ENCODE data around the gene LPP. TPM values are rescaled to one million over a fixed set of nuclear protein-coding genes. Genes with fewer than 3 reads are reported as not detected.

The LPP gene
- total RNA-seq, 3 donors from 2014 or later = 15.5 to 19.2 (median 16.5) TPM

DNA sequence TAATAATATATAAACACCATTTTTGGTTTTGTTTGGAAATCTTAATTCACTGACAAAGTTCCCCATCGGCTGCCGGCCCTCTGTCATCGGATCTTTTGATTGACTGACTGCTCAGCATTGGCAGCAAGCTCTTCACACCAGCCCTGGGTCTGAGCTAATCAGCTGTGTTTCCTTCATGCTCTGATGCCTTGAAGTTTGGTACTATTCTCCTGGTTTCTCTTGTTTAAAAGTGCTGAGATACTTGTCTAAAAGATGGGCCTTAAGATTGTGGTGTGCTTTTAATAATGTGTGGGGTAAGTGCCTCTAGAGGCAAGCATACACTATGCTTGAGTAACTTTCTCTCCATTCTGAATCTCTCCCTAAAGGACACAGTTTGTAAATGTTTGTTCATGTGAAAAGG, 602.3 kb downstream of the LPP start:
- H3K36me3 Mint-ChIP-seq (ENCODE audit: insufficient read depth) = peaks cover 14% of the 10 kb centered on the region
- peaks cover 15% of the 10 kb centered on the region for H3K4me1 Mint-ChIP-seq (ENCODE audit: low read depth)
- DNase-seq (no peak), ATAC-seq (no peak)
- H3K27me3 Mint-ChIP-seq (ENCODE audit: low read depth) = no peaks in the 10 kb centered on the region
- no peaks in the 10 kb centered on the region for H3K9me3 Mint-ChIP-seq
- H3K4me3 Mint-ChIP-seq = no peak overlapping the region

DNA sequence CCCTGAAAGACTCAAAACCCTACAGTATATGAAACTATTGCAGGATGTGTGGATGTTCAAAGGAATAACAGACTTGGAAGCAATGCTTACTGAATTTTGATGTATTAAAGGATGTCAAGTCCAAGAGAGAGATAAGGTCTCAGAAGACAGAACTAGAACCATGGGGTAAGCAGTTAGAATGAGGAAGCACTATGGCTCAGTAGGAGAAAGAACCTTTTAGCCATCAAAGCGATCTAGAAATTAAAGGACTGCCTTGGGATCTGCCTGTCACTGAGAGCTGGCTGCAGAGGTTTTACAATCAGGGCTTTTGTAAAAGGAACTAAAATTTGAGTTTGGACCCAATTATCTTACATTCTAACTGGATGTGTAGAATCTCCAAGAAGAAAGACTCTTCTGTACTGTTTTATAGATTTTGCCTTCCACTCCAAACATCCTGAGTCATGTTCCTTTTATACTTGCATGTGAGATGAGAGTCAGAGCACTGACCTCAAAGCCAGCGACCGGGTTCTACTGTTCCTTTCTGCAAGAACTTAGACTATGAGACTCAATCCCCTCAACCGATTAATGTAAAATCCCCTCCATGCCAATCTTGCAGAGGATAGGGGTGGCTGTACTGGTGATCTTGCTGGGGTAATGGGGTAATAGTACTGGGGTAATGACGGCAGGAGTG, 605.5 kb downstream of the LPP start:
- H3K4me3 Mint-ChIP-seq = no peak overlapping the region
- H3K9me3 Mint-ChIP-seq = no peaks in the 10 kb centered on the region
- ATAC-seq (no peak), DNase-seq (no peak)
- no peaks in the 10 kb centered on the region for H3K4me1 Mint-ChIP-seq (ENCODE audit: low read depth)
- no peaks in the 10 kb centered on the region for H3K27me3 Mint-ChIP-seq (ENCODE audit: low read depth)
- H3K36me3 Mint-ChIP-seq (ENCODE audit: insufficient read depth) = peaks cover 15% of the 10 kb centered on the region

DNA sequence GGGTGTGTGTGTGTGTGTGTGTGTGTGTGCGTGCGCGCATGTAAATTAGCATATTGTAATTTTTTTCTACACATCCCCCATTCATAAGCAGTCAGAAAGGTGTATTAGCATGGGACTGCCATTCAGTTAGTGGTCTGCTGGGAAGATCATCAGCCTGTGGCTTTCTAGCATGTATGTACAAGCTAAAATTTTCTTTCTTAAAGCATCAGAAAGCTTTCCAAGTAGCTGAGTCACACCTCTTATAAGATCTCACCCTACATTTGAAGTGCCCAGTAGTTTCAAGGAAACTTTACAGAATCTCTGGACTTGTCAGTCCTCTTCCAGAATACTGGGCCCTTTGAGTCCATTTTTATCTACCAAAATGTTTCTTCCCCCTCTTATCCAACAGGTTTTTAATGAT, 606.5 kb downstream of the LPP start:
- Mint-ChIP-seq H3K36me3 (ENCODE audit: insufficient read depth) (peaks cover 15% of the 10 kb centered on the region), H3K4me1 (ENCODE audit: low read depth) (no peaks in the 10 kb centered on the region), H3K9me3 (no peaks in the 10 kb centered on the region), H3K27me3 (ENCODE audit: low read depth) (no peaks in the 10 kb centered on the region), H3K4me3 (no peak overlapping the region)
- ATAC-seq (no peak), DNase-seq (no peak)

DNA sequence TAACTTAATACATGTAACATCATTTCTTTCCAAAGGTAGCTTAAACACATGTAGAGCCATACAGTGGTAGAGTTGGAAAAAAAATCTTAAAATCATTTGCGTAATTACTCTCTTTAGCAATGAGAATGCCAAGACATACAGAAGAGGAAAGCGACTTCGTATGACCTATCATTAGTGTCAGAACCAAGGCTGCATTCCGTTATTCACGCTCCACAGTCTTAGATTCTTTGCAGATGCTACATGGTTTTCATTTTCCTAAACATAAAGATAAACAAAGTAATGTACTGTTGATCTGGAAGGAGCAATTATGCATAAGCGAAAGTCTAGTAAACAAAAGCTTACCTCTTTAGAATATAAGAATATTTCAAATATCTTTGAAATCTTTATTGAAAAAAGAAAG, 607.5 kb downstream of the LPP start:
- peaks cover 15% of the 10 kb centered on the region for H3K36me3 Mint-ChIP-seq (ENCODE audit: insufficient read depth)
- DNase-seq (no peak), ATAC-seq (no peak)
- no peaks in the 10 kb centered on the region for H3K27me3 Mint-ChIP-seq (ENCODE audit: low read depth)
- H3K4me1 Mint-ChIP-seq (ENCODE audit: low read depth) = no peaks in the 10 kb centered on the region
- no peak overlapping the region for H3K4me3 Mint-ChIP-seq
- H3K9me3 Mint-ChIP-seq = no peaks in the 10 kb centered on the region

DNA sequence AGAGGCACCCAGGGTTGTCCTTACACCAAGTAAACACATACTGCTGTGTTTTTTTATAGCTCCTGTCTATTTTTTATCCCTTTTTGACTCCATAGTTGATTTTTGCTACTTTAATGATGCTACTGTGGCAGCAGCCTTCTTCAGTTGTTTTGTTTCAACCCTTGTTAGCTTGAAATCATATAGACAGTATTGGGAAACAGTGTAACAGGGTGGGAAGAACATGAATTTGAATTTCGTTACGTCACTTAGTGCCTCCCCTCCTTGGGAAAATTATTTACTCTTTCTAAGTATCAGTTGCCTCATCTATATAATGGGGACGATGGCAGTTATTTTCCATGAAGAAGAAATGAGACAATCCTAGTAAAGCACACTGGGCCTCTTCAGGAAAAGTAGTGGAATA, 608.0 kb downstream of the LPP start:
- no peaks in the 10 kb centered on the region for H3K4me1 Mint-ChIP-seq (ENCODE audit: low read depth)
- H3K9me3 Mint-ChIP-seq = no peaks in the 10 kb centered on the region
- H3K27me3 Mint-ChIP-seq (ENCODE audit: low read depth) = no peaks in the 10 kb centered on the region
- DNase-seq (no peak), ATAC-seq (no peak)
- H3K4me3 Mint-ChIP-seq = no peak overlapping the region
- peaks cover 14% of the 10 kb centered on the region for H3K36me3 Mint-ChIP-seq (ENCODE audit: insufficient read depth)

DNA sequence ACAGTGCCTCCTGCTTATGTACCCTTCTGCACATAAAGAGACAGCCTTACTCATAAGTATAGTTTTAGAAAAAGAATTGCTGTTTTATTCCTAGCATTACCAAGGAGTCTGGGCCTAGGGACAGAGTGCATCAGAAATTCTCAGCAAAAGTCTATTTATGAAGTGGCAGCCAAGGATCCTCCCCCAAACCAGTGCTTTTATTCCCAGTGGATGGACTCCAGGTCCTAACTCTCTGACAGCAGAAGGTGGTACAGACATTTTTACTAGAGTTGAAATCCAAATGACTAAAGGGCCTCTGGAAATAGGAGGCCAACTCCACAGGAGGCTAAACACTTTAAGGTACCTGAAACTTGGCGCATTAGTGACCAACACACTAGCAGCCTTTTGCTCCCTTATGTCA, 610.7 kb downstream of the LPP start:
- no peaks in the 10 kb centered on the region for H3K4me1 Mint-ChIP-seq (ENCODE audit: low read depth)
- H3K4me3 Mint-ChIP-seq = no peak overlapping the region
- DNase-seq = no peak
- H3K36me3 Mint-ChIP-seq (ENCODE audit: insufficient read depth) = peaks cover 13% of the 10 kb centered on the region
- H3K9me3 Mint-ChIP-seq = no peaks in the 10 kb centered on the region
- H3K27me3 Mint-ChIP-seq (ENCODE audit: low read depth) = no peaks in the 10 kb centered on the region
- no peak for ATAC-seq

DNA sequence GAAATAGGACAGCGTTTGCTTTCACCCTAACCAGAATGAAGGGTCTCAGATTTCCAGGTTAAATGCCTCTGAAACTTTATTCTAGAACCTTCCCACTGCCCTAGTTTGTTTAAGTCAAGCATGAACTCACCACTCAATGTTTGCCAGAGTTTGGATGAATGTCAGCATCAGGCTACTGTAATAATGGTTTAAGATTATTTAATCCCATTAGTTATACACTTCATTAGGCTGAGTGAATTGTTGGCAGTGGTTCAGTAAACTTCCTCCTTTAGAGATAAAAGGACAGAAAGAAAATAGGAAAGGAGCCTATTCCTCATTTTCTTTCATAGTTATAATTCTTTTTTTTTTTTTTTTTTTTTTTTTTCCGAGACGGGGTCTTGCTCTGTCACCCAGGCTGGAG, 615.9 kb downstream of the LPP start:
- no peaks in the 10 kb centered on the region for H3K9me3 Mint-ChIP-seq
- no peaks in the 10 kb centered on the region for H3K27me3 Mint-ChIP-seq (ENCODE audit: low read depth)
- H3K4me1 Mint-ChIP-seq (ENCODE audit: low read depth) = no peaks in the 10 kb centered on the region
- peaks cover 7% of the 10 kb centered on the region for H3K36me3 Mint-ChIP-seq (ENCODE audit: insufficient read depth)
- no peak for ATAC-seq
- no peak for DNase-seq
- no peak overlapping the region for H3K4me3 Mint-ChIP-seq

DNA sequence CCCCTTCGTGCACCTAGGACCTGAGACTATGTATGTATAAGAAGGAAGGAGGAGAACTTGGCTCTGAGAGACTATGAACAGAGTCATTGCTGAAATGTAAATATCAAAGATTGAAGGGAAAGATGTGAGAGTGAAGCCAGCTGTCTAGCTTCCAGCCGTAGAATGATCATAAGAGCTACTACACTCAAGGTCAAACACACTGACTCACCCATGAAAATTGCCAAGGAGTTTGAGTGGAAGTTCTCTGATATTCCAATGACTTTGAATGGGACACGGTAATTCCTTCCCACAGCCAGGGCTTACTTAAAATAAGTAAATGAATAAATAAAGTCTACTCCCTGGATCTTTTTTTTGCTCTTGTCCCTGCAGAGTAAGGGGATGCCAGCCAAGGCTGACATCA, 618.9 kb downstream of the LPP start:
- DNase-seq (no peak), ATAC-seq (no peak)
- Mint-ChIP-seq H3K4me3 (no peak overlapping the region), H3K36me3 (ENCODE audit: insufficient read depth) (peaks cover 8% of the 10 kb centered on the region), H3K4me1 (ENCODE audit: low read depth) (no peaks in the 10 kb centered on the region), H3K27me3 (ENCODE audit: low read depth) (no peaks in the 10 kb centered on the region), H3K9me3 (no peaks in the 10 kb centered on the region)

DNA sequence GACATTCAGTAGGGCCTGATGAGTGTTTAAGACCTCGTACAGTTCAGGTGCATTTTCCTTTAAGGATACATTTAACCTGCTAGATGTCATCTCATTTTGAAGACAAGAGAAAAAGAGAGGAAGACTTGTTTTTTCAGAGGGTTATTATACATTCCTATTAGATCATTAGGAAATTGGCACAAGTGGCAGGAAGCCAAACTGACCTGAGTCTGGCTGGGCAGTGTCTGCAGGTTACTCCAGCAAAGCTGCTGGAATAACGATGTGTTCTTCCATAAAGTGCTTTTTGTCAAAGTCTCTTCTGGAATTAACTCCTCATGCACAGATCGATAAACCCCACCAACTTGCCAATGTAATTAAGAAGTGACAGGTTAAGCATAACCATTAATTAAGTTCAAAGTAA, 621.5 kb downstream of the LPP start:
- no peak for ATAC-seq
- Mint-ChIP-seq H3K36me3 (ENCODE audit: insufficient read depth) (peaks cover 8% of the 10 kb centered on the region), H3K9me3 (no peaks in the 10 kb centered on the region), H3K4me1 (ENCODE audit: low read depth) (no peaks in the 10 kb centered on the region), H3K4me3 (no peak overlapping the region), H3K27me3 (ENCODE audit: low read depth) (no peaks in the 10 kb centered on the region)
- DNase-seq = no peak

DNA sequence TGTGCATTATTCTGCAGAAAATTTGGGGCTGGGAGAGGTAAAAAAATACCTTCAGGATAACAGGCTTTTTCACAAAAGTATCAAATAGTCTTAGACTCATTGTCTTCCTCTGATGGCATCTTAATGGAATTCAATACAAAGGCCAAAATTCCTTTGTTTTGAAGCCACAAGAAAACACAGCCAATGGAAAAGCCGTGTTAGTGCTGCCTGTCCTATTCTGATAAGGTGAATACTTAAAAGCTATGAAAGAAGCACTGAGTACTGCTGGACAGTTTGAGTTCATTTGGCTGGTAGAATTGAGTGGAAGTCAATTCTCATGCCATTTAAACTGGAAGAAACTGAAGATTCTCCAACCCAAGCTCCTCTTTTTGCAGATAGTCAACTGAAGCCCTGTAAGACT, 622.5 kb downstream of the LPP start:
- Mint-ChIP-seq H3K9me3 (no peaks in the 10 kb centered on the region), H3K4me1 (ENCODE audit: low read depth) (no peaks in the 10 kb centered on the region), H3K27me3 (ENCODE audit: low read depth) (no peaks in the 10 kb centered on the region), H3K4me3 (no peak overlapping the region), H3K36me3 (ENCODE audit: insufficient read depth) (peaks cover 17% of the 10 kb centered on the region)
- DNase-seq = no peak
- no peak for ATAC-seq

DNA sequence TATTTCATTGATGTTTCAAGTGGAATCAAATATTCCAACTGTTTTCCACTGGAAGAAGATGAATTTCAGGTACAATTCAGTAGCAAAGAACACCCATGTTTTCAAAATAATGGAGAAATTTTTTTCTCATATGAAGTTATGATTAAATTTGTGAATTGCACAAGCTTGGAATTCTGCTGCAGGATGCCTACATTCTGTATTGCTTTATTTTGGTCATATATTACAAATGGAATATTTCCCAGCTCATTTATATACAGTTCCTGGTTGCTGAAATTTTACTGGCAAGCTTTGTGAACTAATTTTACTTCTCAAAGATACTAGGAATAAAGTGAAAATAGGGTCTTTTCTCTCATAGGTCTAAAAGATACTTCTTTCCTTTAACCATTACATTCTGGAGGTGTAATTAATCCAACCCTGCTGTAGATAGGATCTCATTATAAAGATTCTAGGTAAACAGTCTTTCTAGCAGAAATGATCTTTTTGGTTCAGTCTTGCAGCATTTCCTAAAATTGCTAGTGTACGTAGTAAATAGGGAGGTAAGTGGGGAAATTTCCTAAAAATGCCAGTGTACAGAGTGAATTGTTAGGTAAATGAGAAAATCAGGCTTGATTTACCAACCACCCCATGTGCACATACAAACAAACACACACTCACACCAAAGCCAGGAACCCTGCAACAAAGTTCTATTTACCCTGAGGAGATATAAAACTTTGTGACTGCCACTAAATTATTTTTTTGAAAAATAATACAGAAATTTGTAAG, 624.3 kb downstream of the LPP start:
- no peak for ATAC-seq
- DNase-seq = no peak

DNA sequence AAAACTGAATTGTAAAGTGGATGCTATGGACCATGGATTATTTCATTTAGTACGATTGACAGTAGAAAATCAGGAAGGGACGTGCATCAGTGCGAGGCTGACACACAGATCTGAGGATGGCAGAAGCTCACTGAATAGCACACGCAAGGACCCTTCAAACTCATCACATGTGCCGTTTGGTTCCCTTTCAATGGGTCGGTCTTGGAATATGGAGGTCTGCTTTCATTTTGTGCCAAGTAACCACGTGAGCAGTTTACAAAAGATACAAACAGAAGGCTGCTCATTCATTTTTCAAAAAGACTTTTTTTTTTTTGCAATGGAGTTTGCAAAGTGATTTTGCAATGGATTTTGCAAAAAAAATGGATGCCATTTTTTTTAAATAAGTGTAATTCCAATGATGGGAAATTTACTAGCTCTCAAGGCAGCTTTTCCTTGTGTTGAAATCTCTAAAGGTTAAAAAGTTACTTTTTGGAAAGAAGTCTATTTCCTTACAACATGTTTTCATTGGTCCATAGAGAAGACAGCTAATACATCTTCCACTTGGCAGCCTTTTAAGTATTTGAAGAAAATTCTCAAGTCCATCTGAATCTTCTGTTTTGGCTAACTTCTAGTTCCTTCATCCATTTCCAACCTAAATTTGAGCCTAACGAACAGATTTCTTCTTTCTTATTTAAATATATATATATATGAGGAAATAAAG, 625.5 kb downstream of the LPP start:
- no peak overlapping the region for H3K4me3 Mint-ChIP-seq
- ATAC-seq = no peak
- H3K36me3 Mint-ChIP-seq (ENCODE audit: insufficient read depth) = peaks cover 11% of the 10 kb centered on the region
- DNase-seq = no peak
- H3K9me3 Mint-ChIP-seq = no peaks in the 10 kb centered on the region
- no peaks in the 10 kb centered on the region for H3K27me3 Mint-ChIP-seq (ENCODE audit: low read depth)
- H3K4me1 Mint-ChIP-seq (ENCODE audit: low read depth) = peaks cover 8% of the 10 kb centered on the region

More for the DNA sequence above, 624.3 kb downstream of the LPP start:
- Mint-ChIP-seq H3K36me3 (ENCODE audit: insufficient read depth) (peaks cover 13% of the 10 kb centered on the region), H3K9me3 (no peaks in the 10 kb centered on the region), H3K4me1 (ENCODE audit: low read depth) (peaks cover 8% of the 10 kb centered on the region), H3K27me3 (ENCODE audit: low read depth) (no peaks in the 10 kb centered on the region), H3K4me3 (no peak overlapping the region)

DNA sequence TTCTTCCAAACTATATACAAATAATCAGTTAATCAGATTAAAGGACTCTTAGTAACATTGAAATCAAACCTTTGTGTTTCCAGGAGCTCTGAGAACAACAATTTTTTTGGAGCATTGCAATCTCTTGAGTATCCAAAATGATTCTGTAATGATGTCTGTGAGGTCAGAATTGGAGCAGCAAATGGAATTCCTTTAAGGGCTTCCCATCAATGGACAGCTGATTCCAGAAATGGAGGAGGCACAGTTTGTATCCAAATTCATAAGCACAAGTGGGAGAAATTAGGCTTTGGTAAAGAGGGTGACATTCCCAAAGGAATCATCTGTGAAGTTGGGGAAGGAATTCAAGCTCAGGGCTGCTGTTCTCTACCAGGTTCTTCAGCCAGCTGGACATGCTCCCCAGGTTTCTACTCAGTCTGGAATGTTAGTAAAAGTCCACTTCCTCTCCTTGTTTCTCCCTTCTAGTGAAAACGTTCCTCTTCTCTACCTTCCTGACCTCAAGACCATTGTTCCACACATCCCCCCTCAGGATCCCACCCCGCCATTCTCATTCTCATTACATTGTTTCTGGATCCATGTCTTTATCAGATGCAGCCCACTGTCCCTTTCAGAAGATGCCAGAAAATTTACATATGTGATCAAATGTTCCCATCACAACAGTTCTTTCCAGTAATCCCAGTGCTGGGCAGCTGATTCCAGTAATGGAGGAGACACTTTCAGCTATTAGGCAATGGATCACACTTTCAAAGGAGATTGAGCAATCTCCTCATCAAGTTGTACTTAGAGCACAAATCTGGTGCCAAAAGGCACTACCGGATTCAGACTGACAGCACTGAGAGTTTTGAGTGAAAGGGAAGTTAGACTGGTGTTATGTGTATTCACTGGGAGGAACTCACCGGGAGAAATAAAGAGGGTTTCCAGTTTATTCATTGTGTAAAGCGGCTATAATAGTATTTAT, 626.5 kb downstream of the LPP start:
- Mint-ChIP-seq H3K27me3 (ENCODE audit: low read depth) (no peaks in the 10 kb centered on the region), H3K4me1 (ENCODE audit: low read depth) (peaks cover 8% of the 10 kb centered on the region), H3K36me3 (ENCODE audit: insufficient read depth) (peaks cover 11% of the 10 kb centered on the region), H3K4me3 (no peak overlapping the region), H3K9me3 (no peaks in the 10 kb centered on the region)
- ATAC-seq = no peak
- DNase-seq = no peak

DNA sequence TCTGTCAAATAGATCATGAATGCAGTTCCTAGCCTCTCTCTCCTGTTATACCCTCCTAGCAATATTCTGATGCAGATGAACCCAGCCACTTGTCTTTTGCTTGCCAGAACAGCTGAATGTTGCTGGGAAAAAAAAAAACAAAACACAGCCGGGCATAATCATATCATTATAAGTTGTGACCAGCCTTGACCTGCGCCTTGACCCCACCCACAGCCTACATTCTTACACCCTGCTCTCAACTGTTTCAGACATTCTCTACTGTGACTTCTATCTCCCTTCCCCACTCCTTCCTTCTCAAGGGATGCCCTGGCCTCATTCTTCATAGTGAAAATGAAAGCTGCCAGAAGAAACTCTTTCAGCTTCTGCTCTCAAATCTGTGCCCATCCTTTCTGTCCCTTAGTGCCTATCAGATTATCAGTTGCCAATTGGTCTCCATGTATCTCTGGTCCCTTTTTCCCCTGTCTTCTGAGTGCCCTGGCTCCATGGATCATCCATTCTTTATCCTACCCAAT, 628.7 kb downstream of the LPP start:
- no peaks in the 10 kb centered on the region for H3K9me3 Mint-ChIP-seq
- ATAC-seq = no peak

More for the DNA sequence above, 628.7 kb downstream of the LPP start:
- DNase-seq = no peak
- no peaks in the 10 kb centered on the region for H3K27me3 Mint-ChIP-seq (ENCODE audit: low read depth)
- H3K36me3 Mint-ChIP-seq (ENCODE audit: insufficient read depth) = peaks cover 9% of the 10 kb centered on the region
- H3K4me1 Mint-ChIP-seq (ENCODE audit: low read depth) = peaks cover 8% of the 10 kb centered on the region
- H3K4me3 Mint-ChIP-seq = no peak overlapping the region
